Neural progenitor cell (in vitro differentiated cells): Measurements from ENCODE around the gene PVALEF.

Source experiments
- EZH2 ChIP-seq: fragments of 200-600 bp; sonication (generic); IDR thresholded peaks from 2 replicates; pipeline ENCODE4 v1.6.1; 2017; ENCODE audit warnings: antibody characterized with exemption, mild to moderate bottlenecking, moderate library complexity
- TF ChIP-seq, protein P1 (sequence below): fragments of 200-600 bp; sonication (generic); IDR thresholded peaks from 2 replicates; pipeline ENCODE4 v1.5.1; 2017; ENCODE audit warnings: antibody characterized with exemption, mild to moderate bottlenecking

DNA sequence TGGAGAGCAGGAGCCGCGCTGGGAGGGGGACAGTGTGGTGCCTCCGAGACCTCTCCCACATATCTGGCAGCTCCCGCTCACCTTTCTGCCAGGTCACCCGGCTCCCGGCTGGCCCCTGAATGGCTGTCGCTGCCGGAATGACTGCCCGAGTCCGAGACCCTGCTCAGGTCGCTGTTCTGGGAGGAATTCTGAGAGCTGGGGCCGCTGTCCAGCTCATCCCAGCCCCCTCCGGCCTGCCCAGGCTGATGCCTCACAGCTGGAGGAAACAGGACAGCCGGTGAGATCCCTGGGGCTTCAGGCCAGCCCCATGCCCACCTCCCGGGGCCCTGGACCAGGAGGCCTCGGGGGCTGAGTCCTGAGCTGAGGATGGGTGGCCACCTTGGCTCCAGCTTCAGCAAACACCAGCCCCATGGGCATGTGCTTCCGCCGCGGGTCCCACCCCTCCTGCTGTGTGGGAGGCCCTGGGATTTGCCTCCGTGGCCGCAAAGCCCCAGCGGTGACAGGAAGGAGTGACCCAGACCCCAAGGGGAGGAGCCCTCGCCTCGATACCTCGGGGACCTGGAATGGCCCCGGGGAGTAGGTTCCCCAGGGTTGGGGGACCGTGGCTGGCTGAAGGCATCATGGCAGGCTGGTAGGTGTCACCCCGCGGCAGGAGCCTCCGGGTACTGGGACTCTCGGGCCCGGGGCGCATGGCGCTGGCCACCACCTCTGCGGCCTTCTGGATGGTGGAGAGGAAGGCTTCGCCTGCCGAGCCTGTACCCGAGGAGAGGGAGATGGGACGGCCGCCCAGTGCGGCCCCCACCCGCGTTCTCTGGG, 66.7 kb downstream of the PVALEF start:
- TF ChIP-seq, protein P1, sequence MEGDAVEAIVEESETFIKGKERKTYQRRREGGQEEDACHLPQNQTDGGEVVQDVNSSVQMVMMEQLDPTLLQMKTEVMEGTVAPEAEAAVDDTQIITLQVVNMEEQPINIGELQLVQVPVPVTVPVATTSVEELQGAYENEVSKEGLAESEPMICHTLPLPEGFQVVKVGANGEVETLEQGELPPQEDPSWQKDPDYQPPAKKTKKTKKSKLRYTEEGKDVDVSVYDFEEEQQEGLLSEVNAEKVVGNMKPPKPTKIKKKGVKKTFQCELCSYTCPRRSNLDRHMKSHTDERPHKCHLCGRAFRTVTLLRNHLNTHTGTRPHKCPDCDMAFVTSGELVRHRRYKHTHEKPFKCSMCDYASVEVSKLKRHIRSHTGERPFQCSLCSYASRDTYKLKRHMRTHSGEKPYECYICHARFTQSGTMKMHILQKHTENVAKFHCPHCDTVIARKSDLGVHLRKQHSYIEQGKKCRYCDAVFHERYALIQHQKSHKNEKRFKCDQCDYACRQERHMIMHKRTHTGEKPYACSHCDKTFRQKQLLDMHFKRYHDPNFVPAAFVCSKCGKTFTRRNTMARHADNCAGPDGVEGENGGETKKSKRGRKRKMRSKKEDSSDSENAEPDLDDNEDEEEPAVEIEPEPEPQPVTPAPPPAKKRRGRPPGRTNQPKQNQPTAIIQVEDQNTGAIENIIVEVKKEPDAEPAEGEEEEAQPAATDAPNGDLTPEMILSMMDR = no peak
- TF ChIP-seq EZH2 = no peak
